PC-9 (cell line): Measurements from ENCODE around the gene MAP7D2.

Source experiments
- CTCF ChIP-seq: fragments of 200-600 bp; sonication (generic); conservative IDR thresholded peaks from 2 replicates; pipeline ENCODE4 v1.6.1; 2017; ENCODE audit warnings: mixed run types, antibody characterized with exemption, mild to moderate bottlenecking, moderate library complexity
- EZH2 ChIP-seq: fragments of 200-600 bp; sonication (generic); IDR thresholded peaks from 2 replicates; pipeline ENCODE4 v1.8.0; 2017; ENCODE audit warnings: antibody characterized with exemption, low read depth

- TF ChIP-seq EZH2 (no peak), CTCF (no peak)
Observed at GRCh38 chrX:20111271-20111670, 5.4 kb downstream of the MAP7D2 start.
